Stimulated activated naive CD8-positive, alpha-beta T cell treated with anti-CD3 and anti-CD28 coated beads, Interleukin-15, amount 100 ng/mL, for 72 hours (primary cell): ENCODE results near the gene SLC22A17.

Source experiments
- ATAC-seq: fragments of 150-1000 bp; cut with Tn5 transposase; 2 replicates; pipeline ENCODE4 v1.10.0; 2021; ENCODE audit warnings: mild to moderate bottlenecking, moderate library complexity
- DNase-seq, 2 donors: peaks; one replicate each; pipeline ENCODE4 v3.0.0; 2021 to 2022
- H3K27ac Mint-ChIP-seq, 2 donors: one replicate each; pipeline ENCODE4 v1.8.0; 2022; ENCODE audit warnings: mild to moderate bottlenecking in 2 of 2, mixed read lengths in 2 of 2, moderate library complexity in 2 of 2
- H3K27me3 Mint-ChIP-seq: one replicate; pipeline ENCODE4 v1.8.0; 2022; ENCODE audit warnings: mixed read lengths
- H3K4me1 Mint-ChIP-seq: one replicate; pipeline ENCODE4 v1.8.0; 2022; ENCODE audit warnings: mild to moderate bottlenecking, mixed read lengths
- H3K4me3 Mint-ChIP-seq, 2 donors: one replicate each; pipeline ENCODE4 v1.8.0; 2022; ENCODE audit warnings: mild to moderate bottlenecking in 2 of 2, mixed read lengths in 2 of 2, moderate library complexity in 1 of 2
- H3K9me3 Mint-ChIP-seq, 2 donors: one replicate each; pipeline ENCODE4 v1.8.0; 2022; ENCODE audit warnings: mixed read lengths in 2 of 2

The SLC22A17 gene

DNA sequence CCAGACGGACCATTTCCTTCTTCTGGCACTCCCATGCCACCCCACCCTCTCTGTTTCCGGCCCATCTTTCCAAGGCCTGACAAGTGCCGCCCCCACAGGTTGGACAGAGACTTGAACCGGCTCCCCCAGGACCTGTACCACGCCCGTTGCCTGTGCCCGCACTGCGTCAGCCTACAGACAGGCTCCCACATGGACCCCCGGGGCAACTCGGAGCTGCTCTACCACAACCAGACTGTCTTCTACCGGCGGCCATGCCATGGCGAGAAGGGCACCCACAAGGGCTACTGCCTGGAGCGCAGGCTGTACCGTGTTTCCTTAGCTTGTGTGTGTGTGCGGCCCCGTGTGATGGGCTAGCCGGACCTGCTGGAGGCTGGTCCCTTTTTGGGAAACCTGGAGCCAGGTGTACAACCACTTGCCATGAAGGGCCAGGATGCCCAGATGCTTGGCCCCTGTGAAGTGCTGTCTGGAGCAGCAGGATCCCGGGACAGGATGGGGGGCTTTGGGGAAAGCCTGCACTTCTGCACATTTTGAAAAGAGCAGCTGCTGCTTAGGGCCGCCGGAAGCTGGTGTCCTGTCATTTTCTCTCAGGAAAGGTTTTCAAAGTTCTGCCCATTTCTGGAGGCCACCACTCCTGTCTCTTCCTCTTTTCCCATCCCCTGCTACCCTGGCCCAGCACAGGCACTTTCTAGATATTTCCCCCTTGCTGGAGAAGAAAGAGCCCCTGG is 23.0 kb upstream of the SLC22A17 start:
- Mint-ChIP-seq H3K27ac (no peak overlapping the region), H3K9me3 (no peaks in the 10 kb centered on the region), H3K27me3 (peaks cover 19% of the 10 kb centered on the region), H3K4me1 (no peaks in the 10 kb centered on the region), H3K4me3 (no peak overlapping the region)
- no peak for DNase-seq
- ATAC-seq: no peak

DNA sequence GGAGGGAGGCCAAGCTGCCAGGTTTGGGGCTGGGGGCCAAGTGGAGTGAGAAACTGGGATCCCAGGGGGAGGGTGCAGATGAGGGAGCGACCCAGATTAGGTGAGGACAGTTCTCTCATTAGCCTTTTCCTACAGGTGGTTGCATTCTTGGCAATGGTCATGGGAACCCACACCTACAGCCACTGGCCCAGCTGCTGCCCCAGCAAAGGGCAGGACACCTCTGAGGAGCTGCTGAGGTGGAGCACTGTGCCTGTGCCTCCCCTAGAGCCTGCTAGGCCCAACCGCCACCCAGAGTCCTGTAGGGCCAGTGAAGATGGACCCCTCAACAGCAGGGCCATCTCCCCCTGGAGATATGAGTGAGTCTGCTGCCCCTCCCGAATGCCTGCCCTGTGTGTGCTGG is 20.4 kb upstream of the SLC22A17 start:
- Mint-ChIP-seq H3K27ac (no peak overlapping the region), H3K9me3 (no peaks in the 10 kb centered on the region), H3K4me3 (no peak overlapping the region), H3K27me3 (peaks cover 13% of the 10 kb centered on the region), H3K4me1 (no peaks in the 10 kb centered on the region)
- no peak for DNase-seq
- no peak for ATAC-seq

DNA sequence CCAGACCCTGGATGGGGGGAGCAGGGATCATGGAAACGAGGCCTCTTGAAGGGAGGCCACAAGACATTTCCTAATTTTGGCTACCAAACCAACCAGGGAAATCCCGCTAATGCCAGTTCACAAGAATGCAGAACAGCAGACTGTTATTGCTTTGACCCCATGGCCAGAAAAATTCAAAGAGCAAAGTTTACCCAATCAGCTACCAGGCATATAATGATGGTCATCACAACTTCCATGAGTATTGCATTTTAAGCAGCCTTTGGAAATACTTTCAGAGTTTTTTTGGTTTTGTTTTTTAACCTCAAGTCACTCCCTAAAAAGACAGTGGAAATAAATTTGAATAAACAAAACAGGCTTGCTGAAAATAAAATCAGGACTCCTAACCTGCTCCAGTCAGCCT is 19.8 kb upstream of the SLC22A17 start, which contains the start of gene IL25:
Gene IL25, plus strand, starts transcription at position 301 of the 400 bp plus-strand sequence.
- ATAC-seq (no peak), DNase-seq (no peak)
- H3K27ac Mint-ChIP-seq: peak within 1 kb of the TSS in 1 of 2 donors; percentile 47
- peaks cover 17% of the 10 kb centered on the region for H3K27me3 Mint-ChIP-seq
- H3K9me3 Mint-ChIP-seq: no peaks in the 10 kb centered on the region
- H3K4me3 Mint-ChIP-seq: no peak within 1 kb of the TSS
- H3K4me1 Mint-ChIP-seq: no peaks in the 10 kb centered on the region

DNA sequence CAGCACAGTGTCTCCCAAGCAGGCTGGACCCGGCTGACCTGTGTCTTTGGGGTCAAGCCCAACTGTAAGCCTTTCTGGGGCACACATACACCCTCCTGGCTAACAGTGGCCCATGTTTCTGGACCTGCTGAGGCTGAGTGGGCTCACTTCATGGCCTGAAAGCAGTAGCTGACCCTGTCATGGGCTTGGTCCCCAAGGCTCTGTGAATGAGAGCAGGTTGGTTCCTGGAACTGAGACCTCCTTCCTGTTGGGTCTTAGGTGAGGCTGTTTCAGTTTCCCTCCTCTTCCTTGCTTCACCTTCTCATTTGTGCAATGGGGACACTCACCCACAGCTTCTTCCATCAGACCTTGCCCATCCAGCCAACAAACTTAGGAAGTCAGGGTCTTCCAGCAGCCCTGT is 19.2 kb upstream of the SLC22A17 start:
- H3K4me3 Mint-ChIP-seq: no peak overlapping the region
- no peaks in the 10 kb centered on the region for H3K4me1 Mint-ChIP-seq
- peak overlapping the region in 1 of 2 donors; percentile 47 for H3K27ac Mint-ChIP-seq
- peaks cover 17% of the 10 kb centered on the region for H3K27me3 Mint-ChIP-seq
- no peak for ATAC-seq
- no peak for DNase-seq
- no peaks in the 10 kb centered on the region for H3K9me3 Mint-ChIP-seq

DNA sequence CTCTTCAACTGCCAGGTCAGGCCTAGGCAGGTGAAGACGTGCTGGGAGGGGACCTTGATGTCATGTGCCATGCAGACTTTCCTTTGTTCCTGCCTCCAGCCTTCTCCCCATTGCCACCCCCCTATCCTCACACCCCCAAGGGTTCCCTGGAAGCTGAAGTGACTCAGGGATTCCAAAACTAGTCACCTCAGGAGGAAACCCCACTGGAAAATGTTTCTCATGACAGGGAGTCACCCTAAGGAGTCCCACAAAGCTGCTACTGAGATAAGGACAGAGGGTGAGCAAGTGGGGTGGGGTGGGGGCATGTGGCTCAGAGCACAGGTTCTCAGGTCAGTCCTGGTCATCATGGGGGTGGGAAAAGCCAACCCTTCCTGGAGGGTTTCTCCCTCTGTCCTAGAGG is 17.5 kb upstream of the SLC22A17 start:
- ATAC-seq (no peak), DNase-seq (no peak)
- Mint-ChIP-seq H3K27me3 (peaks cover 26% of the 10 kb centered on the region), H3K4me3 (no peak overlapping the region), H3K27ac (no peak overlapping the region), H3K9me3 (no peaks in the 10 kb centered on the region), H3K4me1 (no peaks in the 10 kb centered on the region)

DNA sequence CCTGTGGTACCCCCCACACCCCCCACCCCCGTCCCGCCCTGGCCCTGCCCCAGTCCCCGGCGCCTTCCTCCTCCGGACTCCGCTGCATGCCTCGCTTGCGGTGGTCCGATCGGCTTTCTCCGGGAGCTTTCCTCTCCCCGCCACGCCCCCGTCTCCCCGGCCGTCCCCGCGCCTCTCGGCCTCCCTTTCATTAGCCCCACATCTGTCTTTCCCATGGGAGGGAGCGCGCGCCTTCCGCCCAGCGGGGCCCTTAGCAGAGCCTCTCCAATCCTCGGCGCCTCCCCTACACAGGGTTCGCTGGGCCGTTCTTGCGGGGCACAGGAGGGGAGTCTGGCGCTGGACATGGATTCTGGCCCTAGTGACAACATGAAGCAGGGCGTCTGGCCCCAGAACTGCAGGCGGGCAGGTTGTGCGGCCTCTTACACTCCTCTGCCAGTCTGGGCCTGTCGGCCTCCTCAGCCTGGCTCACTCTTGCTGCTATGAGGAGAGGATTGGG is 13.8 kb upstream of the SLC22A17 start:
- Mint-ChIP-seq H3K27me3 (peaks cover 50% of the 10 kb centered on the region), H3K4me1 (peaks cover 6% of the 10 kb centered on the region), H3K9me3 (no peaks in the 10 kb centered on the region), H3K4me3 (no peak overlapping the region), H3K27ac (no peak overlapping the region)
- ATAC-seq (peak; percentile 27), DNase-seq (no peak)

DNA sequence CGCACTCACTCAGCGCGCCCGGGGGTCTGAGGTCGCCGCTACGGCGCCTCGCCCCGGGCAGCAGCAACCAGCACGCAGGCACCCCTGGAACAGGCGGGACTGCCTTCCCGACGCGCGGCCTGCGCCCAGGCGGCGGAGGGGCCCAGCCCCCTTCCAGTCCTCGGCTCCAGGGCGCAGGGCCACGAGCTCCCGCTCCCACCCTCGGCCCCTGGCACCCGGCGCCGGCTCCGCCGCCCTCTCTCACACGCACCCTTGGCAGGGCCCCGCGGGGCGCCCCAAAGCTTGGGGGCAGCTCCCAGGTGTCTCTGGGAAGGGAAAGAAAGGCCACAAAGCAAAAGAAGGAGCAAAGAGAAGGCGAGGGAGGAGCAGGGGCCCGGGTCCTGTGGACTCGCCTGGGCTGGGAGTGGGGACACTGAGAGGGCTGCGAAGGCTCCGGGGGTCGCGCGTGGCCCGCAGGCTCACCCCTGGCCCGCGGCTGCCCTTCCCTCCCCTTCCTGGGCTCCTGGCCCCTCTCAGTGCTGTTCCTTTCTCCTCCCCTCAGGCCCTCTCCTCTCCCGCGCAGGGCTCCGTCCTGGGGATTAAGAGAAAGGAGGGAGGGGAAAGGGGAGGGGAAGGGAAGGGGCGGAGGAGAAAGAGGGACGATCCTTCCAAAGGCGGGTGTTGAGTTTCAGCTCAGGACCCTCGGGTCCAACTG is 13.2 kb upstream of the SLC22A17 start:
- no peaks in the 10 kb centered on the region for H3K9me3 Mint-ChIP-seq
- peak; percentile 27 for ATAC-seq

DNA sequence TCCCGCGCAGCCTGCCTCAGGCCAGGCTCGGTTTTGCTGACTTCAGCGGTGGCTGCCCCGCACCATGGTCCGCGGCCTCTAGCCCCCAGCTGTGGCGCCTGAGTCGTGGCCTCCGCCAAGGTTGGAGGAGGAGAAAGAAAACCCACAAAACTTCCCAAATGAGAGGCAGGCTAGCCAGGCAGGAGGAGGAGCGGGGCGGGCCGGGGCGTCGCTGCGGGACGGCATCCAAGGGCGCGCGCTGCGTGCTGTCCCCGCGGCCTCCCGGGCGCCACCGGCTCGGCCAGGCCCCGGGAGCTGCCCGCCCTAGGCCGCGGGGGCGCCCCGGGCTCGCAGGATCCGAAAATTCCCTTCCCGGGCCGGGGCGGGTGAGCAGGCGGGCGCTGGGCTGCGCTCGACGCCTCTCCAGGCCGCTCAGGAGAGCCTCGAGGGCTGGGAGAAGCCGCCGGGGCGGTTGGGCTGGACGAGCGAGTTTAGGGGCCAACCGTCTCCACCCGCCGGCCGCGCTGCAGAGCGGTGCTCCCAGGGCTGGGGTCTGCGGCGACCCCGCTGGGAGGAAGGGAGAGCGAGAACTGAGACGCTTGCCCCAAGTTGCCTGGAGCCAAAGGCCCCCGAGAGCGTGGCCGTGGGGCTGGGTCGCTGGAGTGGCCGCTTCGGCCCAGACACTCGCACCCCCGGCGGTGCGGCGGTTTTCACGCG is 12.5 kb upstream of the SLC22A17 start, which contains the start of gene EFS:
Gene EFS, minus strand, starts transcription at position 137 of the 696 bp plus-strand sequence. CDS start 147 bp downstream, outside the sequence.
- Mint-ChIP-seq H3K27ac (no peak within 1 kb of the TSS), H3K9me3 (no peaks in the 10 kb centered on the region), H3K4me3 (peak within 1 kb of the TSS; percentile 32 to 42), H3K4me1 (peaks cover 6% of the 10 kb centered on the region), H3K27me3 (peaks cover 50% of the 10 kb centered on the region)
- no peak for DNase-seq
- ATAC-seq: peak; percentile 11

More for the DNA sequence above, 13.2 kb upstream of the SLC22A17 start:
- peaks cover 50% of the 10 kb centered on the region for H3K27me3 Mint-ChIP-seq
- H3K4me1 Mint-ChIP-seq: peaks cover 6% of the 10 kb centered on the region
- DNase-seq: no peak
- H3K4me3 Mint-ChIP-seq: no peak overlapping the region
- H3K27ac Mint-ChIP-seq: no peak overlapping the region

DNA sequence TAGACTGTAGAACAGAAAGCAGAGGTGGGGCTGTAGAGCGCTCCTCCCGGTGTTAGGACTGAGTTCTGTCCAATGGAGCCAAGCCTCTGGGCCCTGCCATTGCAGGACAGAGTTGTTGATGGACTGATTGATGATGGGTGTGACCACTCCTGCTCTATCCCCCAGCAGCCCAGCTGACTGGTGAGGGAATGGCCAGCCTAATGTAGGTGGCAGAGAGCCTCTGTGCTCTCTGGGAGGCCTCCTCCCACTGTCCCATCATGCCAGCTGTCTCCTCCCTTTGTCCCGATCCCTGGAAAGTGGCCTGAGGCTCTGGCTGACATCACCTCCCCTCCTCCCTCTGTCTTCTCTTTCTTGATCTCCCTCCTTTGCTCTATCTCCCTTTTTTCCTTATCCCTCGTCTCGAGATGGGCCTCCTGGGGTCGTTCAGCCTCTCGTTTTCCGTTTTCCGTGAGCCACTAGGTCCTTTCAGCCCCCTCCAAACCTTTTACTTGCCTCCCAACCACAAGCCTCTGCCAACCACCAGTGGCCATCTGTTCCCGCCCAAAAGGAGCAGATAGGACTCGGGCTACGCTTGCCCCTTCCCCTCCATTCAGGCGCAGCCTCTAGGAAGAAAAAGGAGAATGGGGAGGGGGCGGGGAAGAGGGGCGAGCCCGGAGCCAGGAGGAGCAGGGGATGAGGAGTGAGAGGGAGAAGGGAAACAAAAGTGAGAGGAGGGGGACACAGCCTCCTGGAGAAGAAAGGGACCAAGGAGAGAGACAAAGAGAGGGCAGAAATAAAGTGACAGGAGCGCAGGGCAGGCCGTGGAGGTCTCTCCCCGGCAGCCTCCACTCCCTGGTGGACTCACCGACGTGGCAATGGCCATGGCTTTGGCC is 11.7 kb upstream of the SLC22A17 start:
- H3K27me3 Mint-ChIP-seq: peaks cover 50% of the 10 kb centered on the region
- no peak for ATAC-seq
- H3K9me3 Mint-ChIP-seq: no peaks in the 10 kb centered on the region
- H3K4me1 Mint-ChIP-seq: peaks cover 6% of the 10 kb centered on the region
- H3K4me3 Mint-ChIP-seq: peak overlapping the region; percentile 32 to 42
- no peak overlapping the region for H3K27ac Mint-ChIP-seq
- no peak for DNase-seq

DNA sequence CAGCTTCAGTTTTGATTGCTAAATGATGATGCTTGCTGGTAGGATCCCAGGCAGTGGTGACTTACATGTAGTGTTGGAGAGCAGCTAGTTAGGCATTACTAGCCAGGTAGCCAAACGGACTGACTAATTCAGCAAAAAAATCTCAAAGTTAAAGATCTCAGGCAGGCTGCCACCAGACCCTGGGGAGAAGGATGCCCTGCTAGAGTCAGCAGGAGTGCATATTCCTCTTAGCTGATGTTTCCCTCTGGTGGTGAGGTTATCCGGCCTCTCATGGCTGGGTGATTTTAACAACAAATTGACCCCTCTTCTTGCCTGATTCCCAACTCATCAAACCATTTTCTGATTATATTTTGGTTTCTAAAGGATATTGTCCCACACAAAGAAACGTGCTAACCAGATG is 9.5 kb upstream of the SLC22A17 start:
- no peak for DNase-seq
- no peaks in the 10 kb centered on the region for H3K9me3 Mint-ChIP-seq
- H3K4me3 Mint-ChIP-seq: no peak overlapping the region

DNA sequence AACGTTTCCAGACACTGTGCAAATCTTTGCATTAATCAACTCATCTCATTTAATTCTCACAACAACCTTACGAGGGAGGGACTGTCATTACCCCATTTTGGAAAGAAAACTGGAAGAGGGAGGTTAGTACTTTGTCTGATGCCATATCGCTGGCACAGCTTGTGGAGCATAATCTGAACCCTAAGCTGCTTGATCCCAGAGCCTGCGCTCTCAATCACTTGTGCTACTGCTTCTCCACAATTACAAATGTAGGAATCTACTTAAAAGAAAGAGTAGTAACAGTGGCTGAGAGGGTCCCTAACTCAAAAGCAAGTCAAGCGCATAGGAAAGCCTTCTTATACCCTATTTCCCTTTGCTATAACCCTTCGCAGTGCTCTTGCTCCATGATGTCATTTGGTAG is 9.1 kb upstream of the SLC22A17 start:
- ATAC-seq: no peak

More for the DNA sequence above, 9.5 kb upstream of the SLC22A17 start:
- Mint-ChIP-seq H3K4me1 (peaks cover 6% of the 10 kb centered on the region), H3K27ac (peak overlapping the region in 1 of 2 donors; percentile 46), H3K27me3 (peaks cover 36% of the 10 kb centered on the region)
- ATAC-seq: no peak

DNA sequence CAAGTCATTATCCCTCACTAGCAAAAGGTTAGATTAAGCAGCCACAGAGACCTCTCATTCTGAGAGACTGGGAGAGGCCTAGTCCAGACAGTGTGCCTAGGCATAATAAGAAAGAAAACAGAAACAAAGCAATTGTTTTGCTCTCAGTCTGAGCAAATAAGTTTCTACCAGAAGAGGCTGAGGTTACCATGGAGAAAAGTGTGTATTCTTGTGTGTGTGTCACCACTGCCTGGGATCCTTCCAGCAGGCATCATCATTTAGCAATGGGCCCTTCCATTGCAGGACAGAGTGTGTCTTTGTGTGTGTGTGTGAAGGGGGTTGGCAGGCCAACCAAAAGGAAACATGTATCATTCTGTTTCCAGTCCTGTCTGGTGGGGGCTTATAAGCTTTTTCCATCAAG is 8.6 kb upstream of the SLC22A17 start:
- peaks cover 6% of the 10 kb centered on the region for H3K4me1 Mint-ChIP-seq
- no peak overlapping the region for H3K27ac Mint-ChIP-seq
- no peak overlapping the region for H3K4me3 Mint-ChIP-seq
- H3K27me3 Mint-ChIP-seq: peaks cover 27% of the 10 kb centered on the region
- ATAC-seq: no peak
- no peaks in the 10 kb centered on the region for H3K9me3 Mint-ChIP-seq
- DNase-seq: no peak

More for the DNA sequence above, 9.1 kb upstream of the SLC22A17 start:
- Mint-ChIP-seq H3K27me3 (peaks cover 31% of the 10 kb centered on the region), H3K4me3 (no peak overlapping the region), H3K4me1 (peaks cover 6% of the 10 kb centered on the region), H3K27ac (peak overlapping the region in 1 of 2 donors; percentile 9), H3K9me3 (no peaks in the 10 kb centered on the region)
- no peak for DNase-seq

DNA sequence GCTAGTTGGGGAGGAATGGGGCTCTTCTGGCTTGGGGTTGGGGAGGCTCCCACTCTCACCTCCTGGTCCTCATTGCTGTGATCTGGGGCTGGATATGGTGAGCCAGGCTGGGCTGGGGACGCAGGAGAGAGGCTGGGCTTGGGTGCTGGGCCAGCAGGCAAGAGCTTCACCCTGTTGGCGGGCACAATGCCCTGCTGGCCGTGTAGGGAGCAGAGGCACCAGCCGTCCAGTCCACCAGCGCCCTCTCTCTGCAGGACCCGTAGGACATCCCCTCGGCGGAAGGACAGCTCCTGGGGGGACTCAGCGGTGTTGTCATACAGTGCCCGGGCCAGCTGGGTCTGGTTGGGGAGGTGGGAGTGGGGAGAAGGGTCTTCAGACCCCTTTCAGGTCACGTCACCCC is 7.8 kb upstream of the SLC22A17 start:
- Mint-ChIP-seq H3K27ac (no peak overlapping the region), H3K4me1 (peaks cover 6% of the 10 kb centered on the region), H3K4me3 (no peak overlapping the region), H3K27me3 (peaks cover 24% of the 10 kb centered on the region), H3K9me3 (no peaks in the 10 kb centered on the region)
- ATAC-seq: no peak
- DNase-seq: no peak

DNA sequence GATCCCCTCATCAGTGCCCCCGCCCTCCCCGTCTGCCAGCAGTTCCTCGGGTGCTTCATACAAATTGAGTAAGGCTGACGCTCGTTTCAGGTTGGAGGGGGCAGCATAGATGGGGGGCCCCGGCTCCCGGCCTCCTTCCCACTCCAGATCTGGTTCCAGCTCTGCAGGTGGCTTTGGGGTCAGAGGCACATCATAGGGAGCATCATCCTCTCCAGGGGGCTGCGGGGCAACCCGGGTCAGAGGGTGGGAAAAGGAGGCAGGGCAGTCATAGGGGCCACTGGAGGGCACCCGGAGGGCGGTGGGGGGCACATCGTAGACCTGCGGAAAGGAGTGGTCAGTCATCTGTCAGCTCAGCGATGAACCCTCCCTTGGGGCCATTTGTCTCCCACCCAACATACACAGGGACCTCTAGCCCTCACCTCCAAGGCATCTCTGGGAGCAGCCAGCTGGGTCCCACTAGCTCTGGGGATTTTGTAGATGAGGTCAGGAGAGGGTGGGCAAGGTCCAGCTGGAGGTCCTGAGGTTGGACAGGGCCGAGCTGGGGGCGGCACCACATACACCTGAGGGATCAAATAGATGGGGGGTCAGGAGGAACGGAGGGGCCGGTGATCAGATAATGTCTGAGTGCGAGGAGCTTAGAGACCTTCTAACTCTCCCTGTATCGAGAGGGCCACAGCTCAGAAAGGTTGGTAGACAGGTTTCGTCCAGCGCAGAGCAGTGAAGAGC is 7.2 kb upstream of the SLC22A17 start:
- Mint-ChIP-seq H3K27me3 (peaks cover 21% of the 10 kb centered on the region), H3K4me1 (peaks cover 4% of the 10 kb centered on the region), H3K4me3 (no peak overlapping the region), H3K27ac (no peak overlapping the region), H3K9me3 (no peaks in the 10 kb centered on the region)
- no peak for DNase-seq
- ATAC-seq: peak; percentile 8
